Measurements from ENCODE around the gene ADAMTSL4. TPM values are rescaled to one million over a fixed set of nuclear protein-coding genes. Genes with fewer than 3 reads are reported as not detected.
"Not testable (repeated sequence)": the region's sequence is repeated elsewhere in the genome, so short reads cannot be mapped to it uniquely, and the experiment has no call there.

Gene ADAMTSL4
- total and polyA plus RNA-seq, 11 donors = 19.2 to 69.0 (median 41.1) TPM

DNA sequence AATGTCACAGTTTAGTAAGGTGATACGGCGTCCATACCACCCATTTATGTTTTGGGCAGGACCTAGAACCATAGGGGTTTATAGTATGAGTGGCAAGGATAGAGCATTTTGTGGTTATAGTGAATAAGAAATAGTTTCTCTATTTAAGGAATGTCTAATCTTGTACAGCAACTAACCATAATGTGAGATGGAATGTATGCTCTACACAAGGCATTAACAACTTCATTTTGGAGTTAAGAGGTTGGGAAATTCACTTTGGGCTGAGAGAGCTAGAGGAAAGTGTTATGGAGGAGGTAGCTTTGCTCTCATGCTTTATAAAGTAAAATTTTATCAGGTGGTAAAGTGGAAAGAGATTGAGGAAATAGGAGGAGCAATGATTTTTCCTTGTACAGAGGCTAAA lies 33.2 kb downstream of the ADAMTSL4 start:
- DNase-seq (no peak), ATAC-seq (no peak)
- no peaks in the 10 kb centered on the region for H3K27me3 ChIP-seq
- H3K27ac ChIP-seq = peak overlapping the region in 2 of 12 donors; percentile 22 to 68
- H3K36me3 ChIP-seq = peaks cover 0 to 15% (median 3%) of the 10 kb centered on the region in 9 donors
- no peak for TF ChIP-seq POLR2A (IDR thresholded peaks at IDR 0.05)
- TF ChIP-seq, protein P1, sequence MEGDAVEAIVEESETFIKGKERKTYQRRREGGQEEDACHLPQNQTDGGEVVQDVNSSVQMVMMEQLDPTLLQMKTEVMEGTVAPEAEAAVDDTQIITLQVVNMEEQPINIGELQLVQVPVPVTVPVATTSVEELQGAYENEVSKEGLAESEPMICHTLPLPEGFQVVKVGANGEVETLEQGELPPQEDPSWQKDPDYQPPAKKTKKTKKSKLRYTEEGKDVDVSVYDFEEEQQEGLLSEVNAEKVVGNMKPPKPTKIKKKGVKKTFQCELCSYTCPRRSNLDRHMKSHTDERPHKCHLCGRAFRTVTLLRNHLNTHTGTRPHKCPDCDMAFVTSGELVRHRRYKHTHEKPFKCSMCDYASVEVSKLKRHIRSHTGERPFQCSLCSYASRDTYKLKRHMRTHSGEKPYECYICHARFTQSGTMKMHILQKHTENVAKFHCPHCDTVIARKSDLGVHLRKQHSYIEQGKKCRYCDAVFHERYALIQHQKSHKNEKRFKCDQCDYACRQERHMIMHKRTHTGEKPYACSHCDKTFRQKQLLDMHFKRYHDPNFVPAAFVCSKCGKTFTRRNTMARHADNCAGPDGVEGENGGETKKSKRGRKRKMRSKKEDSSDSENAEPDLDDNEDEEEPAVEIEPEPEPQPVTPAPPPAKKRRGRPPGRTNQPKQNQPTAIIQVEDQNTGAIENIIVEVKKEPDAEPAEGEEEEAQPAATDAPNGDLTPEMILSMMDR (IDR thresholded peaks at IDR 0.05) = no peak
- peaks cover 0 to 22% (median 8%) of the 10 kb centered on the region in 12 donors for H3K4me1 ChIP-seq
- 73 to 100% (median 77%) methylated on average over 2 of the region's 2 CpGs for WGBS, 4 donors
- no peak overlapping the region for H3K4me3 ChIP-seq
- H3K9me3 ChIP-seq = no peaks in the 10 kb centered on the region
- intact Hi-C loops (cut with DNase I) = no loop called here

DNA sequence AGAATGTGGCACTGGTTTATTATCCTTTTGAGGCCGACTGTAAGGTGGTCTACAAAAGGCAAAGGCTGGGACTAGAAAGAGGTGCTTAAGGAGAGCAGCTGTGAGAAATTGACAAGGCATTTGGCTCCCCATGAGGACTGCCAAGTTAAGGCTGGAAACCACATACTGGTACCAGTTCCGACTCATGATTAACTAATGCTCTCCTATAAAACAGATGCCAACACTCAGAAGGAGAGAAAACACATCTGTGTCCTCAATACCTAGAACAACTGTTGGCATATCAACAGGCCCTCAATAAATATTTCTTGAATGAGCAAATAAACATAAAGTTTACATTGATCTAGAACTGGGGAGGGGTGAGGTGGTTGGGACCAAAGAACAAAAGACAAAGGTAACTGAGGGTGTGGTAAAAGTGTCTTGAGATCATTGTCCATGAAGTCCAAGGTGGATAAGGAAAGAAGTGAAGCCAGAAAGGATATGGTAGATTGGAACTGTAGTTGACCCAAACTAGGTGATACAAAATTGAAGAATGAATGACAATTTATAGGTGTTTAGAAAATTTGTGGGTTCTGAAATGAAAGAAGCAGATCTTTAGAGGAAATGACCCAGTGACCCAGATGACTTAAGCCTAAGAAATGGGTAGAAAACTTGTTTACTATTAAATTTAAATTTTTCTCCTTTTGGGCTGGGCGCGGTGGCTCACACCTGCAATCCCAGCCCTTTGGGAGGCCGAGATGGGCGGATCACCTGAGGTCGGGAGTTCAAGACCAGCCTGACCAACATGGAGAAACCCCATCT lies 47.1 kb downstream of the ADAMTSL4 start:
- no peaks in the 10 kb centered on the region for H3K27me3 ChIP-seq
- H3K27ac ChIP-seq = no peak overlapping the region
- H3K36me3 ChIP-seq = peaks cover 0 to 18% (median 0%) of the 10 kb centered on the region in 9 donors
- intact Hi-C loops (cut with DNase I) = no loop called here
- TF ChIP-seq, protein P1 (IDR thresholded peaks at IDR 0.05) = no peak
- no peak for TF ChIP-seq POLR2A (IDR thresholded peaks at IDR 0.05)
- H3K4me1 ChIP-seq = no peaks in the 10 kb centered on the region
- ATAC-seq (peak in 1 of 4 donors; percentile 20), DNase-seq (no peak)
- H3K4me3 ChIP-seq = no peak overlapping the region
- no peaks in the 10 kb centered on the region for H3K9me3 ChIP-seq
- 89 to 96% (median 94%) methylated on average over 7 of the region's 7 CpGs for WGBS, 4 donors

DNA sequence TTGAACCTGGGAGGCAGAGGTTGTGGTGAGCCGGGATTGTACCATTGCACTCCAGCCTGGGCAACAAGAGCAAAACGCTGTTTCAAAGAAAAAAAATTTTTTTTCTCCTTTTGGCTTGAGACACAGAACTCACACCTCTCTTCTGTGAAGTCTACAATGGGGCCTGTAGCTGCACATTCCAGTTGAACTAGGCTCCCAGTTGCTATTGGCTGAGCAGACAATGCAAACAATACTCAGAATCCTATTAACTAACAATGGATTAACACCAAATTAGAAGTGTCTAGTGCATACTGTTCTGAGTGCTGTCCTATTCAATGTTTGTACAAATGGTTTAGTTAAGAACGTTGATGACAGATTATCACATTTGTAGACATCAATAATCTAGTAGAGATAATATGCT lies 47.8 kb downstream of the ADAMTSL4 start:
- intact Hi-C loops (cut with DNase I) = no loop called here
- no peaks in the 10 kb centered on the region for H3K9me3 ChIP-seq
- H3K4me3 ChIP-seq = no peak overlapping the region
- no peak for DNase-seq
- 79 to 84% (median 82%) methylated on average over 3 of the region's 3 CpGs for WGBS, 4 donors
- no peak for ATAC-seq
- TF ChIP-seq, protein P1 (IDR thresholded peaks at IDR 0.05) = no peak
- no peak for TF ChIP-seq POLR2A (IDR thresholded peaks at IDR 0.05)
- no peaks in the 10 kb centered on the region for H3K27me3 ChIP-seq
- H3K27ac ChIP-seq = no peak overlapping the region
- H3K4me1 ChIP-seq = no peaks in the 10 kb centered on the region
- peaks cover 0 to 18% (median 0%) of the 10 kb centered on the region in 9 donors for H3K36me3 ChIP-seq

DNA sequence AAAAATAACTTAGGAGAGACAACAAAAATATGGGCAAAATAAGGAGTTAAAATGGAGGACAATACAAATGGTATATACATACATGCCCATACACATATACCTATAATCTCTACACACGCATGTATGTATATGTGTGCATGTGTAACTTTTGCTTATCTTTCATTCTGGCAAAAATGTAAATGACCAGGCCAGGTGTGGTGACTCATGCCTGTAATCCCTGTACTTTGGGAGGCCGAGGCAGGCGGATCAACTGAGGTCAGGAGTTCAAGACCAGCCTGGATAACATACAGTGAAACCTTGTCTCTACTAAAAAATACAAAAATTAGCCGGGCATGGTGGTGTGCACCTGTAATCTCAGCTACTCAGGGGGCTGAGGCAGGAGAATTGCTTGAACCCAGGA lies 49.1 kb downstream of the ADAMTSL4 start:
- 88 to 98% (median 91%) methylated on average over 4 of the region's 4 CpGs for WGBS, 4 donors
- DNase-seq; H3K27me3 ChIP-seq; H3K4me3 ChIP-seq; H3K9me3 ChIP-seq; H3K27ac ChIP-seq; H3K4me1 ChIP-seq; ATAC-seq; intact Hi-C loops (cut with DNase I): not testable (repeated sequence)
- peaks cover 0 to 18% (median 0%) of the 10 kb centered on the region in 9 donors for H3K36me3 ChIP-seq
